ENCODE results near the gene SLC25A28. TPM values are rescaled to one million over a fixed set of nuclear protein-coding genes. Genes with fewer than 3 reads are reported as not detected.
A peak's percentile ranks its signal among the peaks of the same experiment; 100 is the strongest.

SLC25A28 gene
- total RNA-seq, 4 donors from 2014 or later, result 29.8 to 42.8 (median 31.5) TPM

- no peaks in the 10 kb centered on the region for H3K36me3 ChIP-seq
- TF ChIP-seq CTCF (IDR thresholded peaks at IDR 0.05), result no peak
- no peak for TF ChIP-seq POLR2AphosphoS5 (IDR thresholded peaks at IDR 0.05)
- no peak for TF ChIP-seq POLR2A (IDR thresholded peaks at IDR 0.05; ENCODE audit: low read depth)
- no peak for TF ChIP-seq EP300 (IDR thresholded peaks at IDR 0.05)
- no peak overlapping the region for H3K4me3 ChIP-seq
- no peak for DNase-seq (ENCODE audit: extremely low spot score)
- H3K4me1 ChIP-seq, result no peaks in the 10 kb centered on the region
- H3K27ac ChIP-seq (replicated peaks in 1 of 4), result no peak overlapping the region
- peaks cover 0 to 11% (median 0%) of the 10 kb centered on the region in 4 donors for H3K27me3 ChIP-seq
- intact Hi-C loops (cut with DNase I), result no loop called here
- H3K9me3 ChIP-seq, result peaks cover 0 to 5% (median 0%) of the 10 kb centered on the region in 4 donors
- WGBS, result 94% methylated on average over 2 of the region's 2 CpGs
These were observed 27.4 kb upstream of the SLC25A28 start for GRCh38 chr10:99647601-99648151.

GRCh38 chr10:99633832-99634231 is 13.6 kb upstream of the SLC25A28 start:
- DNase-seq (ENCODE audit: extremely low spot score), result no peak
- no peaks in the 10 kb centered on the region for H3K9me3 ChIP-seq
- TF ChIP-seq CTCF (IDR thresholded peaks at IDR 0.05), result no peak
- no peak for TF ChIP-seq POLR2AphosphoS5 (IDR thresholded peaks at IDR 0.05)
- no peak for TF ChIP-seq EP300 (IDR thresholded peaks at IDR 0.05)
- no peak for TF ChIP-seq POLR2A (IDR thresholded peaks at IDR 0.05; ENCODE audit: low read depth)
- intact Hi-C loops (cut with DNase I), result no loop called here
- H3K4me3 ChIP-seq, result no peak overlapping the region
- H3K4me1 ChIP-seq, result no peaks in the 10 kb centered on the region
- peaks cover 0 to 10% (median 0%) of the 10 kb centered on the region in 4 donors for H3K27me3 ChIP-seq
- no peaks in the 10 kb centered on the region for H3K36me3 ChIP-seq
- H3K27ac ChIP-seq (replicated peaks in 1 of 4), result no peak overlapping the region

- no peaks in the 10 kb centered on the region for H3K9me3 ChIP-seq
- H3K27me3 ChIP-seq, result peaks cover 0 to 10% (median 0%) of the 10 kb centered on the region in 4 donors
- no peak for DNase-seq (ENCODE audit: extremely low spot score)
- no peaks in the 10 kb centered on the region for H3K4me1 ChIP-seq
- no peaks in the 10 kb centered on the region for H3K36me3 ChIP-seq
- intact Hi-C loops (cut with DNase I), result no loop called here
- WGBS, result 84% methylated on average over 3 of the region's 3 CpGs
- no peak overlapping the region for H3K27ac ChIP-seq (replicated peaks in 1 of 4)
- H3K4me3 ChIP-seq, result no peak overlapping the region
- TF ChIP-seq CTCF (IDR thresholded peaks at IDR 0.05), result no peak
- TF ChIP-seq POLR2AphosphoS5 (IDR thresholded peaks at IDR 0.05), result no peak
- TF ChIP-seq POLR2A (IDR thresholded peaks at IDR 0.05; ENCODE audit: low read depth), result no peak
- TF ChIP-seq EP300 (IDR thresholded peaks at IDR 0.05), result no peak
These were observed 11.3 kb upstream of the SLC25A28 start for GRCh38 chr10:99631496-99631895.

- no peak for DNase-seq (ENCODE audit: extremely low spot score)
- no peak for TF ChIP-seq EP300 (IDR thresholded peaks at IDR 0.05)
- no peak for TF ChIP-seq POLR2AphosphoS5 (IDR thresholded peaks at IDR 0.05)
- TF ChIP-seq POLR2A (IDR thresholded peaks at IDR 0.05; ENCODE audit: low read depth), result no peak
- TF ChIP-seq CTCF (IDR thresholded peaks at IDR 0.05), result no peak
- Histone ChIP-seq H3K27ac (replicated peaks in 1 of 4) (no peak overlapping the region), H3K27me3 (peaks cover 0 to 10% (median 0%) of the 10 kb centered on the region in 4 donors), H3K4me1 (no peaks in the 10 kb centered on the region), H3K9me3 (no peaks in the 10 kb centered on the region), H3K36me3 (no peaks in the 10 kb centered on the region), H3K4me3 (no peak overlapping the region)
- intact Hi-C loops (cut with DNase I), result no loop called here
These were observed 10.8 kb upstream of the SLC25A28 start for GRCh38 chr10:99630991-99631390.

GRCh38 chr10:99630433-99630832 is 10.2 kb upstream of the SLC25A28 start:
- no peak overlapping the region for H3K4me3 ChIP-seq
- no peak for TF ChIP-seq POLR2AphosphoS5 (IDR thresholded peaks at IDR 0.05)
- TF ChIP-seq CTCF (IDR thresholded peaks at IDR 0.05), result peak in 2 of 3 experiments; percentile 12 to 18
- no peak for DNase-seq (ENCODE audit: extremely low spot score)
- intact Hi-C loops (cut with DNase I), result no loop called here
- WGBS, result 29% methylated on average over 2 of the region's 2 CpGs
- no peaks in the 10 kb centered on the region for H3K9me3 ChIP-seq
- H3K27ac ChIP-seq (replicated peaks in 1 of 4), result no peak overlapping the region
- no peaks in the 10 kb centered on the region for H3K36me3 ChIP-seq
- H3K4me1 ChIP-seq, result no peaks in the 10 kb centered on the region
- peaks cover 0 to 10% (median 0%) of the 10 kb centered on the region in 4 donors for H3K27me3 ChIP-seq

Measured in esophagus muscularis mucosa (tissue), 4 donors.